Prostate gland (tissue), 2 donors: ENCODE measurements around the gene LAMA4.

Experiments
- POLR2A ChIP-seq: fragments of 450-650 bp; IDR thresholded peaks from one replicate; pipeline ENCODE4 v1.6.1; 2016; ENCODE audit warnings: antibody characterized with exemption, mild to moderate bottlenecking
- POLR2AphosphoS5 ChIP-seq: sonication (generic); formaldehyde crosslinking; IDR thresholded peaks from one replicate; pipeline ENCODE4 v1.6.1; 2017; ENCODE audit warnings: antibody characterized with exemption
- TF ChIP-seq, protein P1 (sequence below), 4 experiments: fragments of 200-600 bp in 2 of 4; fragments of 450-650 bp in 2 of 4; sonication (generic) in 2 of 4; IDR thresholded peaks; 1 replicate in 3 of 4; 2 replicates in 1 of 4; pipeline ENCODE4 v1.5.1; 2016 to 2019; ENCODE audit warnings: antibody characterized with exemption in 4 of 4, mild to moderate bottlenecking in 2 of 4, moderate library complexity in 2 of 4

DNA sequence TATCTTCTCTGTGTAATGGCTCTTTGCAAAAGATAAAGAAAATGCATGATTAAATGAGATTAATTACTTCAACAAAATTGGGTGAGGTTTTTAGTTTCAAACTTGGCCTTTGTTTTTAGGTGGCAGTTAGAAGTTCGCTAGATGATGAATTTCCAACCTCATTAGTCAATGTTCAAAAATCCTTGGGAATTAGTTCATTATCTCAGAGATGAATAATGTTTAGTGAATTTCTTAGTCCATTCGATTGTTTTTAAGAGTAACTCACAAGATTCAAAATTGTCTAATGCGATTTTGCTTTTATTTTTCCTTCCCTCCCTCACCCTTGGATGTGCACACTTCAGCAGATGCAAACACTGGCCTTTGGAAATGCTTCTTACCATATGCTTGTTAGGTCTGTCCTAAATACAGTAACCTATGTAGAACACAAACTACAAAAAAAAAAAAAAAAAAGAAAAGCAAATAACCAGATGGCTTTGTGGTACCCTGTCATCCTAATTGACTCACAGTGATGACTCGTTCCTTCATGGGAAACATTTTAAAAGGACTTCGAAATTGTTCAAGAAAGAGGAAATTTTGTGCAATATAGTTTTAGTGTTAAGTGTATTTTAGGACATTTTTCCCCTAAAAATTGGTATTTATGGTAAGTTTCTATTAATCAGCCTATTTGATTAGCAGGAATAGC is 100.3 kb downstream of the LAMA4 start:
- TF ChIP-seq, protein P1, sequence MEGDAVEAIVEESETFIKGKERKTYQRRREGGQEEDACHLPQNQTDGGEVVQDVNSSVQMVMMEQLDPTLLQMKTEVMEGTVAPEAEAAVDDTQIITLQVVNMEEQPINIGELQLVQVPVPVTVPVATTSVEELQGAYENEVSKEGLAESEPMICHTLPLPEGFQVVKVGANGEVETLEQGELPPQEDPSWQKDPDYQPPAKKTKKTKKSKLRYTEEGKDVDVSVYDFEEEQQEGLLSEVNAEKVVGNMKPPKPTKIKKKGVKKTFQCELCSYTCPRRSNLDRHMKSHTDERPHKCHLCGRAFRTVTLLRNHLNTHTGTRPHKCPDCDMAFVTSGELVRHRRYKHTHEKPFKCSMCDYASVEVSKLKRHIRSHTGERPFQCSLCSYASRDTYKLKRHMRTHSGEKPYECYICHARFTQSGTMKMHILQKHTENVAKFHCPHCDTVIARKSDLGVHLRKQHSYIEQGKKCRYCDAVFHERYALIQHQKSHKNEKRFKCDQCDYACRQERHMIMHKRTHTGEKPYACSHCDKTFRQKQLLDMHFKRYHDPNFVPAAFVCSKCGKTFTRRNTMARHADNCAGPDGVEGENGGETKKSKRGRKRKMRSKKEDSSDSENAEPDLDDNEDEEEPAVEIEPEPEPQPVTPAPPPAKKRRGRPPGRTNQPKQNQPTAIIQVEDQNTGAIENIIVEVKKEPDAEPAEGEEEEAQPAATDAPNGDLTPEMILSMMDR (IDR thresholded peaks at IDR 0.05), result no peak
- TF ChIP-seq POLR2A, result no peak
- TF ChIP-seq POLR2AphosphoS5, result no peak
